Epithelial cell of proximal tubule (primary cell): Measurements from ENCODE around the gene ANKRD13A. TPM values are rescaled to one million over a fixed set of nuclear protein-coding genes. Genes with fewer than 3 reads are reported as not detected.
"Not testable (repeated sequence)": the region's sequence is repeated elsewhere in the genome, so short reads cannot be mapped to it uniquely, and the experiment has no call there.

Experiments
- DNase-seq: peaks from one replicate; pipeline ENCODE4 v3.0.0-alpha.2; 2011; ENCODE audit warnings: low read depth
- H3K4me3 ChIP-seq: 2 replicates; pipeline ENCODE4 v1.5.1; 2011; ENCODE audit warnings: low read depth, mild to moderate bottlenecking, low read length
- total RNA-seq: library from RNA; depleted of rRNA; stranded (reverse); fragments of >200 nt; gene quantifications from 2 replicates; pipeline ENCODE4 v1.2.3, GENCODE V29; 2015
- TF ChIP-seq, protein P1 (sequence below): conservative IDR thresholded peaks from 2 replicates; pipeline ENCODE4 v1.5.1; 2012; ENCODE audit warnings: low read depth, mild to moderate bottlenecking, low read length

ANKRD13A gene
- total RNA-seq, 1 donor from 2014 or later = 43.8 TPM

DNA sequence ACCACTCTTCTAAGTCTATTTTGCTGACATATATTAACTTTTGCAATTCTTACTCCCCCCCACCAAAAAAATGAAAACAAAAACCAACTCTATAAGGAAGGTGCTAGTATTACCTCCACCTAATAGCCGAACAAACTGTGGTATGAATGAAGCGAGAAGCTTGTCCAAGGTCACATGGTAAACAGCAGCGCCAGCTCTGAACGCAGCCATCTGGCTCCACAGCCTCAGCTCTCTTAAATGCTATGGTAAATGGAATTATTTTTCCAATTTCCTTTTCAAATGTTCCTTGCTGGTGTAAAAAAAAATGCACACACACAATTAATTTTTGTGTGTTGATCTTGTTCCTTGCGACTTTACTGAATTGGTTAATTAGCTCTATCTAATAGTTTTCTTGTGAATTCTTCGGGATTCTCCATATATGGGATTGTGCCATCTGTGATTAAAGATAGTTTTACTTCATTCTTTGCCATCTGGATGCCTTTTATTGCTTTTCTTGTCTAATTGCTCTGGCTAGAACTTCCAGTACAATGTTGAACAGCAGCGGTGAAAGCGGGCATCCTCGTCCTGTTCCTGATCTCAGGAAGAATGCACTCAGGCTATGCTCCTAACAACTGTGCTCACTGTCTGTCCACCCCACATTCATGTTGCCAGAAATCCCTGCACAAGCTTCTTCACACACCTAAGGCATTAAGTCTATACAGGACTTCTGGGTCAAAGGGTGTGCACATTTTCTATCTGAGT lies 59.8 kb downstream of the ANKRD13A start:
- TF ChIP-seq, protein P1, sequence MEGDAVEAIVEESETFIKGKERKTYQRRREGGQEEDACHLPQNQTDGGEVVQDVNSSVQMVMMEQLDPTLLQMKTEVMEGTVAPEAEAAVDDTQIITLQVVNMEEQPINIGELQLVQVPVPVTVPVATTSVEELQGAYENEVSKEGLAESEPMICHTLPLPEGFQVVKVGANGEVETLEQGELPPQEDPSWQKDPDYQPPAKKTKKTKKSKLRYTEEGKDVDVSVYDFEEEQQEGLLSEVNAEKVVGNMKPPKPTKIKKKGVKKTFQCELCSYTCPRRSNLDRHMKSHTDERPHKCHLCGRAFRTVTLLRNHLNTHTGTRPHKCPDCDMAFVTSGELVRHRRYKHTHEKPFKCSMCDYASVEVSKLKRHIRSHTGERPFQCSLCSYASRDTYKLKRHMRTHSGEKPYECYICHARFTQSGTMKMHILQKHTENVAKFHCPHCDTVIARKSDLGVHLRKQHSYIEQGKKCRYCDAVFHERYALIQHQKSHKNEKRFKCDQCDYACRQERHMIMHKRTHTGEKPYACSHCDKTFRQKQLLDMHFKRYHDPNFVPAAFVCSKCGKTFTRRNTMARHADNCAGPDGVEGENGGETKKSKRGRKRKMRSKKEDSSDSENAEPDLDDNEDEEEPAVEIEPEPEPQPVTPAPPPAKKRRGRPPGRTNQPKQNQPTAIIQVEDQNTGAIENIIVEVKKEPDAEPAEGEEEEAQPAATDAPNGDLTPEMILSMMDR = no peak
- DNase-seq = no peak
- no peak overlapping the region for H3K4me3 ChIP-seq

DNA sequence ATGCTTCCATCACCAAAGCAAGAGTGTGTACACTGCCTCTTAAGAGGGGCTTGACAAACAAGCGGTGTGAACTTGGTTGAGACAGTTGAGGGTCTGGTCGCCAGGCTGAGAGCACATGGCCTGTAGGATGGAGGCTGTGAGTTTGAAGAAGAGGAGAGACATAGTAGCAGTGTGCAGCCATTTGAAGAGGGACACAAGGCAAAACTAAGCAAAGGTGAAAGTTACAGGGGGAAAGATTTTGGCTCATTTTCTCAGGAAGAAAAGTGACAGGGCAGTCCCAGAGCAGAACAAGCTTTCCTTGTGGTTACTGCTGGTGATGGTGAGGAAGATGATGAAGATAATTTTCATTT lies 60.4 kb downstream of the ANKRD13A start:
- no peak for DNase-seq
- no peak overlapping the region for H3K4me3 ChIP-seq
- TF ChIP-seq, protein P1 = no peak

DNA sequence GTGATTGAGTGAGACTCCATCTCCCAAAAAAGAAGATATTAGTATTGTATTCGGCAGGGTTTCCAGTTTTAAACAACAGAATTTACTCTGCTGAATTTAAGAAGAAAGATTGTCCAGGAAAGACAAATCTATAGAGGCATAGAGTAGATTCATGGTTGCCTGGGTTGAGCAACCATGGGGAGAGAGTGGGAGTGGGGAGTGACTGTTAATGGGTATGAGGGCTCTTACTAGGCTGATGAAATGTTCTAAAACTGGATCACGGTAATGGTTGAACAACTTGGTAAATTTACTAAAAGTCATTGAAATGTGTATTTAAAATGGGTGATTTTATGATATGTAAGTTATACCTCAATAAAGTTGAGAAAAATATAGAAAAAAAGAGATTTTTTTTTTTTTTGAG lies 63.0 kb downstream of the ANKRD13A start:
- no peak for DNase-seq
- TF ChIP-seq, protein P1 = no peak
- no peak overlapping the region for H3K4me3 ChIP-seq

DNA sequence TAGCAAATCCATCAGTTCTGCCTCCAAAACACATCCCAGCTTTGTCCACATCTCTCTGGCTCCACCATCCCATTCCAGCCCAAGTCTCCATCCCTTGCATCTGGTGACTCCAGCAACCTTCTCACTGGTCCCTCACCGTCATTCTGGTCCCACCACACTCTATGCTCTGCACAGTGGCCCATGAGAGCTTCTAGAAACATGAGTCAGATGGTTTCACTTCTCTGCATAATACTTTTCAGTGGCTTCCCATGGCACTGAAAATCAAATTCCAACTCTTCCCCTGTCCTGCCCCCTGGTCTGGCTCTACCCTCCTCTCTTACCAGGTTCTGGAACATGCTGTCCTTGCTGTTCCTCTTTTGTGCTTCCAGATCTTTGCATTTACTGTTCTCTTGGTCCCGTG lies 66.3 kb downstream of the ANKRD13A start:
- H3K4me3 ChIP-seq = no peak overlapping the region
- TF ChIP-seq, protein P1 = no peak
- DNase-seq = no peak

DNA sequence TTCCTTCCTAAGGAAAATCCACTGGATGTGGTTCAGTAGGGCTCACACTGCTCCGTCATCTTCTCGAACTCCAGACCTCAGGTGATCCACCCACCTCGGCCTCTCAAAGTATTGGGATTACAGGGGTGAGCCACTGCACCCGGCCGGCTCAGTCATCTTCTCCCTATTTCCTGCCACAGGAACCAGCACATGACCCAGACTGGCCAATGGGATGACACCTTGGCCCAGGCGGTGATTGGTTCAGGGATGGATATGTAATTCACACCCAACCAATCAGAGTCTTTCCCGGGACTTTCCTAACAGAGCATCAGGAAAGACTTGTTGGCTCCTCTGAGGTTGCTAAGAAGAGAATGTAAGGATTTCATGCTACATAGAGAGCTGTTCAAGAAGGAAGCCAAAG lies 68.3 kb downstream of the ANKRD13A start:
- DNase-seq = no peak
- H3K4me3 ChIP-seq = no peak overlapping the region
- TF ChIP-seq, protein P1 = no peak

DNA sequence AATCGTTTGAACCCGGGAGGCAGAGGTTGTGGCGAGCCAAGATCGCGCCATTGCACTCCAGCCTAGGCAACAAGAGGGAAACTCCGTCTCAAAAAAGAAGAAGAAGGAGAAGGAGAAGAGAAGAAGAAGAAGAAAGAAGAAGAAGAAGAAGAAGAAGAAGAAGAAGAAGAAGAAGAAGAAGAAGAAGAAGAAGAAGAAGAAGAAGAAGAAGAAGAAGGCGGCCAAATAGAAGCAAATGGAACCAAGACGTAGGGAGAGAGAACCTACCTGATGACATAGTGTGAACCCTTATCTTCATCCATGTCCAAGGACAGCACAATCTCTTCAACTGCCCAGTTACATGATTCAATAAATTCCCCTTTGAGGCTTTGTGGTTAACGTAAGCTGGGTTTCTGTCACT lies 68.9 kb downstream of the ANKRD13A start:
- DNase-seq, H3K4me3 ChIP-seq: not testable (repeated sequence)

DNA sequence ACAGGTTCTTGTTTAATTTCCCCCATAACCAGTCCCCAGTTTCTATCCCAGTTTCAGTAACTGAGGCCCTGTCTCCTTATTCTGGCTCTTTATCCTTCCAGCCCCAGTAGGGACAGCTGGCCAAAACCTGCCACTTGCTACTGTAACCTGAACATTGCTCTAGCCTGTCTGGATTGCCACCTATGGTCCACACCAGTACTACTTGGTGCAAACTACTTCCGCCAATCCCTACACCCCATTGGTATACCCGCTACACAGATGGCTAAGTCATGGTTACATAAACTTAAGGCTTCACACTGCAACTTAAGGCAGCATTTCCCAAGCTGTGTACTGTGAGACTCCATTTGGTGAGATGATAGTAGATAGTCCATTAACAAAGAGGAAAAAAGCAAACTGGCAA lies 69.4 kb downstream of the ANKRD13A start:
- TF ChIP-seq, protein P1 = no peak
- DNase-seq = no peak
- H3K4me3 ChIP-seq = no peak overlapping the region
